Activated CD4-positive, alpha-beta memory T cell treated with anti-CD3 and anti-CD28 coated beads, Interleukin-2, amount 10 ng/mL, durations not matched to agents 7 days and 5 days (primary cell): ENCODE results near the gene KCNK6. TPM values are rescaled to one million over a fixed set of nuclear protein-coding genes. Genes with fewer than 3 reads are reported as not detected.
A peak's percentile ranks its signal among the peaks of the same experiment; 100 is the strongest.
"Not testable (repeated sequence)": the region's sequence is repeated elsewhere in the genome, so short reads cannot be mapped to it uniquely, and the experiment has no call there.

Experiments
- CTCF ChIA-PET: fragments of 350-600 bp; sonication (Branson Sonifier 250); formaldehyde crosslinking; loops from one replicate; lab custom pipeline; 2021; ENCODE audit warnings: antibody characterized with exemption, inconsistent platforms; lab: Charles Lee
- POLR2A ChIA-PET: fragments of 350-600 bp; sonication (Branson Sonifier 250); formaldehyde crosslinking; loops from one replicate; lab custom pipeline; 2021; ENCODE audit warnings: antibody characterized with exemption; lab: Charles Lee
- DNase-seq: peaks from one replicate; pipeline ENCODE4 v3.0.0-alpha.2; 2020
- H3K27ac Mint-ChIP-seq: one replicate; pipeline ENCODE4 v1.8.0; 2021; ENCODE audit warnings: mild to moderate bottlenecking, mixed read lengths
- H3K27me3 Mint-ChIP-seq: one replicate; pipeline ENCODE4 v1.8.0; 2021; ENCODE audit warnings: mixed read lengths
- H3K36me3 Mint-ChIP-seq: one replicate; pipeline ENCODE4 v1.8.0; 2021; ENCODE audit warnings: low read depth, mixed read lengths
- H3K4me1 Mint-ChIP-seq: one replicate; pipeline ENCODE4 v1.8.0; 2021; ENCODE audit warnings: mixed read lengths
- H3K4me3 Mint-ChIP-seq: one replicate; pipeline ENCODE4 v1.8.0; 2021; ENCODE audit warnings: mild to moderate bottlenecking, mixed read lengths
- H3K9me3 Mint-ChIP-seq: one replicate; pipeline ENCODE4 v1.8.0; 2021; ENCODE audit warnings: mixed read lengths
- total RNA-seq, 2 experiments: library from RNA; stranded (reverse); gene quantifications; one replicate each; pipeline ENCODE4 v1.2.3, GENCODE V29; 2021

Gene KCNK6
- total RNA-seq, 2 experiments from 2014 or later: 14.3 to 14.4 TPM

- Mint-ChIP-seq H3K4me3 (peak overlapping the region; percentile 84), H3K4me1 (peaks cover 19% of the 10 kb centered on the region), H3K9me3 (no peaks in the 10 kb centered on the region), H3K36me3 (no peaks in the 10 kb centered on the region), H3K27me3 (peaks cover 38% of the 10 kb centered on the region), H3K27ac (no peak overlapping the region)
- ChIA-PET CTCF (interaction anchor here (1.1 kb wide), 2 partner anchors 13 to 25 kb away, joined by 3 to 4 read pairs; partner anchors contain the start of genes CATSPERG and PSMD8), POLR2A (interaction anchor here (1.1 to 2.1 kb wide), 5 partner anchors 13 to 35 kb away, joined by 3 to 17 read pairs (median 6); partner anchors contain the start of genes CATSPERG, GGN and PSMD8)
- DNase-seq: no peak
These were observed 41.4 kb downstream of the KCNK6 start for GRCh38 chr19:38360839-38361631.

GRCh38 chr19:38361633-38362075 lies 42.0 kb downstream of the KCNK6 start:
- DNase-seq: peak; percentile 81
- CTCF ChIA-PET: interaction anchor here (1.1 kb wide), 1 partner anchor 26 kb away, joined by 4 read pairs; the partner anchor contains the start of gene CATSPERG
- peak overlapping the region; percentile 80 for H3K27ac Mint-ChIP-seq
- H3K4me1 Mint-ChIP-seq: peaks cover 19% of the 10 kb centered on the region
- H3K27me3 Mint-ChIP-seq: peaks cover 36% of the 10 kb centered on the region
- peak overlapping the region; percentile 84 for H3K4me3 Mint-ChIP-seq
- H3K9me3 Mint-ChIP-seq: no peaks in the 10 kb centered on the region
- no peaks in the 10 kb centered on the region for H3K36me3 Mint-ChIP-seq
- POLR2A ChIA-PET: interaction anchor here (1.2 to 2.0 kb wide), 4 partner anchors 13 to 35 kb away, joined by 3 to 17 read pairs (median 6); partner anchors contain the start of genes CATSPERG, GGN and PSMD8

DNA sequence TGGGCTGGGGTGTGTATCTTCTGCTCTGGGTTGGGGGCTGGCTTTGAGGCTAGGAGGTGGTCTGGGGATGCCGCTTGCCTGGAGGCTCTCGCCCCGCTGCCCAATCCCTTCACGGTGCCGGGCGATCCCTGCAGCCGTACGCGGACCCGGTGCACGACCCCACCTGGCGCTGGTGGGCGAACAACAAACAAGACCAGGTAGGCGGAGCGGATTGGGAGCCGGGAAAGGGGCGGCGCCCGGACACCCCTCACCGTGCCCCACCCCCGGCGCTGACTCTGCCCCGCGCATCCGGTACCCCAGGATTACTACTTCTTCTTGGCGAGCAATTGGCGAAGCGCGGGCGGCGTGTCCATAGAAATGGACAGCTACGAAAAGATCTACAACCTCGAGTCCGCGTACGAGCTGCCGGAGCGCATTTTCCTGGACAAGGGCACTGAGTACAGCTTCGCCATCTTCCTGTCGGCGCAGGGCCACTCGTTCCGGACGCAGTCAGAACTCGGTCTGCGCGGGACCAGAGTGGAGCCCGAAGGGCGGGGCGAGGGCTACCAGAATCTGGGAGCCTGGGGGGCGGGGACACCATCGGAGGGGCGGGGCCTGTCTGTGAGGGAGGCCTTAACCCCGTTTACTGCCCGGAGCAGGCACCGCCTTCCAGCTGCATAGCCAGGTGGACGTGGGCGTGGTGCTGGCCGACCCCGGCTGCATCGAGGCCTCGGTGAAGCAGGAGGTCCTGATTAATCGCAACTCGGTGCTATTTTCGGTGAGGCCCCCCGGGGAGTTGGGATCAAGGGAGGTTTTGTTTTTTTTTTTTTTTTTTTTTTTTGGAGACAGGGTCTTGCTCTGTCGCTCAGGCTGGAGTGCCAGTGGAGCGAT lies 42.7 kb downstream of the KCNK6 start:
- DNase-seq: peak; percentile 93
- ChIA-PET POLR2A (interaction anchor here (1.2 to 2.0 kb wide), 4 partner anchors 12 to 34 kb away, joined by 3 to 17 read pairs (median 6); partner anchors contain the start of genes CATSPERG, GGN and PSMD8), CTCF (interaction anchor here (0.7 to 1.1 kb wide), 2 partner anchors 26 to 1202 kb away, joined by 4 read pairs; partner anchors contain the start of gene CATSPERG)
- Mint-ChIP-seq H3K4me1 (peaks cover 19% of the 10 kb centered on the region), H3K27me3 (peaks cover 35% of the 10 kb centered on the region), H3K27ac (peak overlapping the region; percentile 80), H3K36me3 (no peaks in the 10 kb centered on the region), H3K4me3 (peak overlapping the region; percentile 84), H3K9me3 (no peaks in the 10 kb centered on the region)

DNA sequence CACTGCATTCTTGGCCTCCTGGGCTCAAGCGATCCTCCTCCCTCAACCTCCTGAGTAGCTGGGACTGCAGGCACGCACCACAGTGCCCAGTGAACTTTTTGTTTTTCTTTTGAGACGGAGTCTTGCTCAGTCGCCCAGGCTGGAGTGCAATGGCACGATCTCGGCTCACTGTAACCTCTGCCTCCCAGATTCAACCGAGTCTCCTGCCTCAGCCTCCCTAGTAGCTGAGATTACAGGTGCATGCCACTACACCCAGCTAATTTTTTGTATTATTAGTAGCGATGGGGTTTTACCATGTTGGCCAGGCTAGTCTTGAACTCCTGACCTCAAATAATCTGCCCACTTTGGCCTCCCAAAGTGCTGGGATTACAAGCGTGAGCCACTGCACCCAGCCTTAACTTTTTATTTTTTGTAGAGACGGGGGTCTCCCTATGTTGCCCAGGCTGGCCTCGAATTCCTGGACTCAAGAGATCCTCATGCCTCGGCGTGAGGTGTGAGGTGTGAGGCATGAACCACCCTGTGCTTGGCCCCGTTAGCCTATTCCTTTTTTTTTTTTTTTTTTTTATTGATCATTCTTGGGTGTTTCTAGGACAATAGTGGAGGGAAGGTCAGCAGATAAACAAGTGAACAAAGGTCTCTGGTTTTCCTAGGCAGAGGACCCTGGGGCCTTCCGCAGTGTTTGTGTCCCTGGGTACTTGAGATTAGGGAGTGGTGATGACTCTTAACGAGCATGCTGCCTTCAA lies 43.5 kb downstream of the KCNK6 start:
- peaks cover 19% of the 10 kb centered on the region for H3K4me1 Mint-ChIP-seq
- ChIA-PET CTCF (interaction anchor here (0.7 kb wide), 1 partner anchor 1201 kb away, joined by 4 read pairs; no protein-coding TSS in a partner anchor), POLR2A (interaction anchor here (1.4 to 2.0 kb wide), 2 partner anchors 11 to 27 kb away, joined by 5 to 17 read pairs; partner anchors contain the start of genes CATSPERG and PSMD8)
- not testable (repeated sequence) for H3K9me3 Mint-ChIP-seq, DNase-seq, H3K27ac Mint-ChIP-seq, H3K36me3 Mint-ChIP-seq
- H3K4me3 Mint-ChIP-seq: peak overlapping the region; percentile 84
- H3K27me3 Mint-ChIP-seq: peaks cover 31% of the 10 kb centered on the region

DNA sequence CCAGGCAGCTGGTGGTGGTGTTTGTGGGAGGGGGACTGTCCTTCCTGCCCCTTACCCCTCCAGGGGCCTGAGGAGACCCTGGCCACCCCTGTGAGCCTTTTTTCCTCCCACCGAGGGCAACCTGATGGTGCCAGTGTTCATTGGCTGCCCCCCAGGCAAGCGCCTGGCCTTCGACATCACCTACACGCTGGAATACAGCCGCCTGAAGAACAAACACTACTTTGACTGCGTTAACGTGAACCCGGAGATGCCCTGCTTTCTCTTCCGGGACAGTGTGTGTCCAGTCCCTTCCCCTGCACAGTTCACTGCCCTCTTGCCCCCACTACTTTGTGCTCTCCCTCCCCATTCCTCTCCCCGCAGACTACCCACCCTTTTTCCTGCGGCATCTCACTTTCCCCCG lies 47.4 kb downstream of the KCNK6 start:
- H3K9me3 Mint-ChIP-seq: no peaks in the 10 kb centered on the region
- H3K4me3 Mint-ChIP-seq: no peak overlapping the region
- H3K27ac Mint-ChIP-seq: no peak overlapping the region
- no peaks in the 10 kb centered on the region for H3K36me3 Mint-ChIP-seq
- ChIA-PET POLR2A (no interaction called here), CTCF (no interaction called here)
- peaks cover 6% of the 10 kb centered on the region for H3K4me1 Mint-ChIP-seq
- no peak for DNase-seq
- H3K27me3 Mint-ChIP-seq: peaks cover 9% of the 10 kb centered on the region

GRCh38 chr19:38369584-38369983 lies 49.9 kb downstream of the KCNK6 start:
- no peak overlapping the region for H3K27ac Mint-ChIP-seq
- peaks cover 9% of the 10 kb centered on the region for H3K27me3 Mint-ChIP-seq
- H3K9me3 Mint-ChIP-seq: no peaks in the 10 kb centered on the region
- peaks cover 6% of the 10 kb centered on the region for H3K4me1 Mint-ChIP-seq
- ChIA-PET POLR2A (no interaction called here), CTCF (no interaction called here)
- peaks cover under 1% of the 10 kb centered on the region for H3K36me3 Mint-ChIP-seq
- no peak for DNase-seq
- H3K4me3 Mint-ChIP-seq: no peak overlapping the region

- peaks cover 9% of the 10 kb centered on the region for H3K27me3 Mint-ChIP-seq
- POLR2A ChIA-PET: no interaction called here
- CTCF ChIA-PET: no interaction called here
These were observed 50.7 kb downstream of the KCNK6 start for GRCh38 chr19:38370299-38370698.

GRCh38 chr19:38371081-38371480 lies 51.4 kb downstream of the KCNK6 start:
- H3K4me1 Mint-ChIP-seq: peaks cover 20% of the 10 kb centered on the region
- no peak overlapping the region for H3K27ac Mint-ChIP-seq
- ChIA-PET CTCF (no interaction called here), POLR2A (no interaction called here)
- H3K27me3 Mint-ChIP-seq: peaks cover 9% of the 10 kb centered on the region
- H3K9me3 Mint-ChIP-seq: no peaks in the 10 kb centered on the region
- peaks cover 11% of the 10 kb centered on the region for H3K36me3 Mint-ChIP-seq
- H3K4me3 Mint-ChIP-seq: no peak overlapping the region
- DNase-seq: no peak

More at GRCh38 chr19:38370299-38370698, 50.7 kb downstream of the KCNK6 start:
- peaks cover 7% of the 10 kb centered on the region for H3K36me3 Mint-ChIP-seq
- peaks cover 12% of the 10 kb centered on the region for H3K4me1 Mint-ChIP-seq
- no peak for DNase-seq
- H3K9me3 Mint-ChIP-seq: no peaks in the 10 kb centered on the region
- H3K27ac Mint-ChIP-seq: no peak overlapping the region
- no peak overlapping the region for H3K4me3 Mint-ChIP-seq

GRCh38 chr19:38373907-38374331 lies 54.3 kb downstream of the KCNK6 start:
- DNase-seq: no peak
- peak overlapping the region; percentile 92 for H3K27ac Mint-ChIP-seq
- peaks cover 30% of the 10 kb centered on the region for H3K4me1 Mint-ChIP-seq
- H3K4me3 Mint-ChIP-seq: peak overlapping the region; percentile 97
- H3K36me3 Mint-ChIP-seq: peaks cover 18% of the 10 kb centered on the region
- peaks cover 9% of the 10 kb centered on the region for H3K27me3 Mint-ChIP-seq
- H3K9me3 Mint-ChIP-seq: no peaks in the 10 kb centered on the region
- ChIA-PET POLR2A (interaction anchor here (0.7 to 2.9 kb wide), 30 partner anchors 9 to 556 kb away, joined by 3 to 31 read pairs (median 4); partner anchors contain the start of genes ACTN4, CATSPERG, ECH1 and FAM98C), CTCF (interaction anchor here (0.7 to 3.2 kb wide), 20 partner anchors 10 to 558 kb away, joined by 3 to 45 read pairs (median 4); partner anchors contain the start of genes CATSPERG, EIF3K, FAM98C and GGN)

DNA sequence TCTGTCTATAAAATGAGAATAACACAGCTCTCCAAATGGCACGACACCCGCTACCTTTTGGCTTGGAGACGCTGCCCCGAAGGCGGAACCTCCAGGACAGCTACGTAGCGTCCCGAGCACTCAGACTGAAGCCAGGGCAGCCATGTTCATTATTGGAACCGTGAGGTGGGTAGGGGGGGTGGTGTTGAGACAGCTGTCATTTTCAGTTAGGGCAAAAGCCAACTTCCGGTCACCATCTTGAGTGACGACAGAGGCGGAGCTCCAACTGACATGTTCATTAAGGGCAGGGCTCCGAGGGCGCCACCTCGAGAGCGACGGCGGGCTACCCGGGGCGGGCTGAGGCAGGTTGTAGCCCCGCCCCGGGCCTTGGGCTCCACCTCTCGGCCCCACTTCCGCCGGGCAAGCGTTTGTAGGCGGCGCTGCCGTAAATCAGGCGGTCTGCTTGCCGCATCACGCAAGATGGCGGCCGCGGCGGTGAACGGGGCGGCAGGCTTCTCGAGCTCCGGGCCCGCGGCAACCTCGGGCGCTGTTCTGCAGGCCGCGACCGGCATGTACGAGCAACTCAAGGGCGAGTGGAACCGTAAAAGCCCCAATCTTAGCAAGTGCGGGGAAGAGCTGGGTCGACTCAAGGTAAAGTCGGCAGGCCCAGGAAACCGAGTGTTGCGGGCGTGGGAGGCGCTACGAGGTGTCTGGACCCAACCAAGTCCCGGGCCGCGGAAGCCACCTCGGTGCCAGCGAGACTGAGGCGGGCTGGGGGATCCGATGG lies 54.9 kb downstream of the KCNK6 start, which contains the start of gene PSMD8:
Gene PSMD8 (plus strand): TSS at position 240 of the 766 bp plus-strand sequence. CDS start 31 bp downstream, at position 271.
- no peaks in the 10 kb centered on the region for H3K9me3 Mint-ChIP-seq

More for the DNA sequence above, 54.9 kb downstream of the KCNK6 start, which contains the start of gene PSMD8:
- Mint-ChIP-seq H3K27me3 (peaks cover 9% of the 10 kb centered on the region), H3K36me3 (peaks cover 24% of the 10 kb centered on the region), H3K27ac (peak within 1 kb of the TSS; percentile 92), H3K4me1 (peaks cover 30% of the 10 kb centered on the region), H3K4me3 (peak within 1 kb of the TSS; percentile 97)
- CTCF ChIA-PET: interaction anchor here (0.7 to 3.2 kb wide), 20 partner anchors 9 to 557 kb away, joined by 3 to 45 read pairs (median 4); partner anchors contain the start of genes CATSPERG, EIF3K, FAM98C and GGN
- DNase-seq: peak; percentile 99
- POLR2A ChIA-PET: interaction anchor here (0.6 to 2.9 kb wide), 34 partner anchors 9 to 1070 kb away, joined by 3 to 31 read pairs (median 4); partner anchors contain the start of genes ACTN4, CATSPERG, ECH1 and FAM98C
